ENCODE measurements around the gene ABHD4. TPM values are rescaled to one million over a fixed set of nuclear protein-coding genes. Genes with fewer than 3 reads are reported as not detected.

ABHD4 gene
- total RNA-seq, 1 donor from 2014 or later, result 34.1 TPM

GRCh38 chr14:22596354-22596879 is 1.7 kb upstream of the ABHD4 start:
- peak overlapping the region; percentile 25 for H3K4me3 Mint-ChIP-seq
- H3K27me3 Mint-ChIP-seq, result peaks cover 42% of the 10 kb centered on the region
- no peaks in the 10 kb centered on the region for H3K36me3 Mint-ChIP-seq
- no peak for TF ChIP-seq CTCF (conservative IDR thresholded peaks at IDR 0.05)
- no peaks in the 10 kb centered on the region for H3K9me3 Mint-ChIP-seq
- H3K4me1 Mint-ChIP-seq (ENCODE audit: unreplicated experiment), result peaks cover 19% of the 10 kb centered on the region
- H3K27ac Mint-ChIP-seq, result no peak overlapping the region
- no peak for DNase-seq (ENCODE audit: extremely low spot score, unreplicated experiment)

GRCh38 chr14:22597265-22597664 is 835 bp upstream of the ABHD4 start:
- H3K4me3 Mint-ChIP-seq, result peak overlapping the region; percentile 98
- peak overlapping the region; percentile 96 for H3K27ac Mint-ChIP-seq
- no peak for TF ChIP-seq CTCF (conservative IDR thresholded peaks at IDR 0.05)
- peaks cover 23% of the 10 kb centered on the region for H3K4me1 Mint-ChIP-seq (ENCODE audit: unreplicated experiment)
- no peaks in the 10 kb centered on the region for H3K9me3 Mint-ChIP-seq
- DNase-seq (ENCODE audit: extremely low spot score, unreplicated experiment), result no peak
- H3K27me3 Mint-ChIP-seq, result peaks cover 37% of the 10 kb centered on the region
- H3K36me3 Mint-ChIP-seq, result peaks cover 6% of the 10 kb centered on the region

GRCh38 chr14:22597771-22598098 is 365 bp upstream of the ABHD4 start:
- H3K36me3 Mint-ChIP-seq, result peaks cover 11% of the 10 kb centered on the region
- no peaks in the 10 kb centered on the region for H3K9me3 Mint-ChIP-seq
- peak overlapping the region; percentile 96 for H3K27ac Mint-ChIP-seq
- no peak for TF ChIP-seq CTCF (conservative IDR thresholded peaks at IDR 0.05)
- no peak for DNase-seq (ENCODE audit: extremely low spot score, unreplicated experiment)
- H3K4me1 Mint-ChIP-seq (ENCODE audit: unreplicated experiment), result peaks cover 28% of the 10 kb centered on the region
- H3K27me3 Mint-ChIP-seq, result peaks cover 32% of the 10 kb centered on the region
- H3K4me3 Mint-ChIP-seq, result peak overlapping the region; percentile 98

GRCh38 chr14:22598896-22599244 is 770 bp downstream of the ABHD4 start:
- peaks cover 22% of the 10 kb centered on the region for H3K36me3 Mint-ChIP-seq
- DNase-seq (ENCODE audit: extremely low spot score, unreplicated experiment), result no peak
- H3K4me3 Mint-ChIP-seq, result peak overlapping the region; percentile 98
- peak overlapping the region; percentile 96 for H3K27ac Mint-ChIP-seq
- no peaks in the 10 kb centered on the region for H3K9me3 Mint-ChIP-seq
- H3K27me3 Mint-ChIP-seq, result peaks cover 21% of the 10 kb centered on the region
- H3K4me1 Mint-ChIP-seq (ENCODE audit: unreplicated experiment), result peaks cover 32% of the 10 kb centered on the region
- peak; percentile 45 for TF ChIP-seq CTCF (conservative IDR thresholded peaks at IDR 0.05)

GRCh38 chr14:22599349-22599748 is 1.2 kb downstream of the ABHD4 start:
- Mint-ChIP-seq H3K9me3 (no peaks in the 10 kb centered on the region), H3K4me3 (peak overlapping the region; percentile 98), H3K4me1 (ENCODE audit: unreplicated experiment) (peaks cover 32% of the 10 kb centered on the region), H3K27me3 (peaks cover 16% of the 10 kb centered on the region), H3K27ac (peak overlapping the region; percentile 96), H3K36me3 (peaks cover 23% of the 10 kb centered on the region)
- DNase-seq (ENCODE audit: extremely low spot score, unreplicated experiment), result no peak
- TF ChIP-seq CTCF (conservative IDR thresholded peaks at IDR 0.05), result no peak

- Mint-ChIP-seq H3K9me3 (no peaks in the 10 kb centered on the region), H3K27me3 (peaks cover 10% of the 10 kb centered on the region), H3K36me3 (peaks cover 23% of the 10 kb centered on the region), H3K4me1 (ENCODE audit: unreplicated experiment) (peaks cover 32% of the 10 kb centered on the region), H3K4me3 (peak overlapping the region; percentile 98), H3K27ac (peak overlapping the region; percentile 96)
- no peak for DNase-seq (ENCODE audit: extremely low spot score, unreplicated experiment)
- no peak for TF ChIP-seq CTCF (conservative IDR thresholded peaks at IDR 0.05)
These were observed 1.9 kb downstream of the ABHD4 start for GRCh38 chr14:22600027-22600426.

Data from type B pancreatic cell (in vitro differentiated cells).